Inflammatory macrophage (primary cell): ENCODE results near the gene ZNF595.
A peak's percentile ranks its signal among the peaks of the same experiment; 100 is the strongest.
"Not testable (repeated sequence)": the region's sequence is repeated elsewhere in the genome, so short reads cannot be mapped to it uniquely, and the experiment has no call there.

Experiments
- DNase-seq, 2 donors: peaks; one replicate each; pipeline ENCODE4 v3.0.0-alpha.2; 2020 to 2022

The ZNF595 gene

DNA sequence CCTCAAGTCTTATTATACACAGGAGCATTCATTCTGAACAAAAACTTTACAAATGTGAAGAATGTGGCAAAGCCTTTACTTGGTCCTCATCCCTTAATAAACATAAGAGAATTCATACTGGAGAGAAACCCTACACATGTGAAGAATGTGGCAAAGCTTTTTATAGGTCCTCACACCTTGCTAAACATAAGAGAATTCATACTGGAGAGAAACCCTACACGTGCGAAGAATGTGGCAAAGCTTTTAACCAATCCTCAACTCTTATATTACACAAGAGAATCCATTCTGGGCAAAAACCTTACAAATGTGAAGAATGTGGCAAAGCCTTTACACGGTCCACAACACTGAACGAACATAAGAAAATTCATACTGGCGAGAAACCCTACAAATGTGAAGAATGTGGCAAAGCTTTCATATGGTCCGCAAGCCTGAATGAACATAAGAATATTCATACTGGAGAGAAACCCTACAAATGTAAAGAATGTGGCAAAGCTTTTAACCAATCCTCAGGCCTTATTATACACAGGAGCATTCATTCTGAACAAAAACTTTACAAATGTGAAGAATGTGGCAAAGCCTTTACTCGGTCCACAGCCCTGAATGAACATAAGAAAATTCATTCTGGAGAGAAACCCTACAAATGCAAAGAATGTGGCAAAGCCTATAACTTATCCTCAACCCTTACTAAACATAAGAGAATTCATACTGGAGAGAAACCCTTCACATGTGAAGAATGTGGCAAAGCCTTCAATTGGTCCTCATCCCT lies 33.6 kb downstream of the ZNF595 start:
- not testable (repeated sequence) for DNase-seq

- DNase-seq: no peak
Observed at GRCh38 chr4:98386-98785, 45.3 kb downstream of the ZNF595 start.

- DNase-seq: no peak
Observed at GRCh38 chr4:99863-100262, 46.7 kb downstream of the ZNF595 start.

DNA sequence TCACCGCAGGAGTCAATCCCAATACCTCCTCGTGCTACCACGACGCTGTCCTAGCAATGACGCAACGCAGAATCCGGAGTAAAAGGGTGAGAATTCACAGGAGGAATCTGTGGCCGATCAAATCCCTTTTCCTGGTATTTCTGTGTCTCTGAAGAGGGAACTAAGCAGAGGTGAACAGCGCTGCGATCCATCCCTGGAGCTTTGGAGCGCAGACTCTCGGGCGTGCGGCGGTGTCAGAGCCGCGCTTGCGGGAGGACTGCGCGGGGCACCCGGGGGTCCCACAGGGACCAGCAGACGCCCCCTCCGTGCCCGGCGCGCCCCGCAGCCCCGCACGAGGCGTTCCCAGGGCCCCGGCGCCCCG lies 53.9 kb downstream of the ZNF595 start:
- DNase-seq: no peak

DNA sequence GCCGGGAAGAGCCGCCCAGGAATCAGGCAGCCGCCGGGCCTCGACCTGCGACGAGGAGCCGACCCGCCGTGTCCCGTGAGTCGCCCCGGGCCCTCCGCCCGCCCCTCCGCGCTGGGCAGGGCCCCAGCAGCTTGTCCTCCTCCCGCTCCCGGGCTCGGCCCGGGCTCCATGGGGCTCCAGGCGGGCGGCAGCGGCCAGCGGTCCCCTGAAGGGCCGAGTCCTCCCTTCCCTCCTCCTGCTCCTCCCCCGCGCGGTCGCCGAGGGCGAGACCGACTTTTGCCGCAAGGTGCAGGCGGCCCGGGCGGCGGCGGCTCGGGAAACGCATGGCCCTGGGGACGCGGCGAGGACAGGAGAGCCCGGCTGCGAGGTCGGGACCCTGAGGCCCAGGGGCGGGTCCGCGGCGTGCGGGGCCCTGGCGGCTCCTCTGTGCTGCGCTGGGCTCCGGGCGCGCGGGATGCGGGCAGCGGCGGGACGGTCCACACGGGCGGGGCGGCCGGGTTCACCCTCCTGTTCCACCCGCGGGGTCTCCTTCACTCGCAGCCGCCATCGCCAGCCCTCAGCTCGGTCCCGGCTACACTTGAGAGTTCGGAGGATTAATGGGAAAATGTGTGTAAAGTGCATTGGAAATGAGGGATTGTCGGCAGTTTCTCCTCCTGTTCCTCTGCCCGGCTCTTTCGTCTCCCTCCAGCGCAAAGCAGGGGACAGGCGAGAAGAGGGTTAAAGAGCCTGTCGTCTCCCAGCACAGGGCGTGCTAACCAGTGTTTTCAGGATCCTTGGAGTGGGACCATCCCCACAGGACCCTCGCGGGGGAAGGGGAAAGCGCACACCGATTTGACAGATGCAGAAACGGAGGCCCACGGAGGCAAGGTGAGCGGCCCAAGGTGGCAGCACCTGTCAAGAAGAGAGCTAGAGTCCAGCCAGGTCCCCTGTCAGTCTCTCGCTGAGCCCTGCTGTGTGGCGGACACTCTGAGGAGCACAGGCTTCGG lies 54.6 kb downstream of the ZNF595 start:
- DNase-seq: no peak

DNA sequence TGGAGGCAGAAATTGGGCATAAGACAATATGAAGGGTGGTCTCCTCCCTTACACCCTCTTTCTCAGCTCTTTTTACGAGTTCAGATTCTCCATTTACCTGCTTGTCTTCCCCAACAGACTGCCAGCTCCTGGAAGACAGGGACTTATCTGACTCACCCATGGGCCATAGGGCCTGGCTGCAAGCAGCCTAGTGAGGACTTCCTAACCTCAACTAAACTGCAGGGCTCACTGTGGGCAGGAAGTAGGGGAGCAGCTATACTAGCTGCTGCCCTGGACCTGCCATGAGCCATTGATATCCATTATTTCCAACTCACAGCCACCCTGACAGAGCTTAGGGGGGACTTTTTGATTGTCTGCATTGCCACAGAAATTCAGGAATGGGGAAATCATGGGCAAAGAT lies 59.6 kb downstream of the ZNF595 start:
- DNase-seq: no peak

GRCh38 chr4:113732-114131 lies 60.6 kb downstream of the ZNF595 start:
- DNase-seq: no peak

- no peak for DNase-seq
Observed at GRCh38 chr4:114149-114548, 61.0 kb downstream of the ZNF595 start.

GRCh38 chr4:116499-116898 lies 63.4 kb downstream of the ZNF595 start:
- DNase-seq: no peak

DNA sequence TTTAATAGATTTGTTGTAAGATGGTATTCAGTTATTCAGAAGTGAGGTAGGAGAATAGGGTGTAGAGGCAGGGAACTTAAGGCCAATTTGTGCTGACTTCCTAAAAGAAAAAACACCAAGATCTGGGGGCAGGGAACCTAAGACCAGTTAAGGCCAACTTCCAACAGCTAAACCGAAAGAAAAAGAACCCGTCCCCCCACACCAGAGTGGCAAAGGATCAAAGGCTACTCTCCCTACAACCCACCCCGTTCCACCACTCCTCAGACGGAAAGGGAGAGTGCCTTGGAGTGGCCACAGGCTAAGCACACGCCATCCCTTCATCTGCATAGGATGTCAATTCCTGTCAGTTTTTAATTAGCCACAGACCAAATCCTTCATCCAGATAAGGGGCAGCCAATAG lies 67.5 kb downstream of the ZNF595 start:
- no peak for DNase-seq

DNA sequence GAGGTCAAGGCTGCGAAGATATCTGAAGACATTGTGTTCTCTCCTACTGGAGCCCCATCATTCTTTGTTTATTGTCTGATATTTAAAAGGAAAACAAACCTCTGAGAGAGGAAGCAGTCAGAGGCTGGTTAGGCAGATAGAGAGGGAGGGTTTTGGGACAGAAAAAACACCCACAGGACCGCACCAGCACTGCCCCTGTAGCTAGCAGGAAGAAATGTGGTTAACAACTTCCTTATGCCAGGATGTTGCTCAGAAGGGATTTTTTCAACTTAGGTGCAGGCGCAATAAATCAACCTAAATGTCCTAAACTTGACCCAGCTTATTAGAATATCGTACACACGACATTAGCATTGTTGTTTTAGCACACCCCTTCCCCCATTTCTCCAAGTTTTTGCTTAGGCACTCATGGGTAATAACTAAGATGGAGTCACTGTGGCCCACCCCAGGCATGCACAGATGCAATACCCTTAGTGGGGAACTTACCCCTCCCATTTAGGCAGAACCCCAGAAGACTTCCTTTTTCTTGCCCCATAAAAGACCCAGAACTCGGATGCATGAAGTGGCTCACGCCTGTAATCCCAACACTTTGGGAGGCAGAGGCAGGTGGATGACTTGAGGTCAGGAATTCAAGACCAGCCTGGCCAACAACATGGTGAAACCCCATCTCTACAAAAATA lies 68.4 kb downstream of the ZNF595 start:
- peak; percentile 17 to 37 for DNase-seq

DNA sequence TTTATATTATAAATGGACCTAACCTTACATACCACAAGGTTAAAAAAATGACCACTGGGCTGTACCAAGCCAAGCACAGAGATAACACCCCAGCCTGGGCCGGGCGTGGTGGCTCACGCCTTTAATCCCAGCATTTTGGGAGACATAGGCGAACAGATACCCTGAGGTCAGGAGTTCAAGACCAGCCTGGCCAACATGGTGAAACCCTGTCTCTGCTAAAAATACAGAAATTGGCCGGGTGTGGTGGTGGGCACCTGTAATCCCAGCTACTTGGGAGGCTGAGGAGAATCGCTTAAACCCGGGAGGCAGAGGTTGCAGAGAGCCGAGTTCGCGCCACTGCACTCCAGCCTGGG lies 70.8 kb downstream of the ZNF595 start:
- not testable (repeated sequence) for DNase-seq

DNA sequence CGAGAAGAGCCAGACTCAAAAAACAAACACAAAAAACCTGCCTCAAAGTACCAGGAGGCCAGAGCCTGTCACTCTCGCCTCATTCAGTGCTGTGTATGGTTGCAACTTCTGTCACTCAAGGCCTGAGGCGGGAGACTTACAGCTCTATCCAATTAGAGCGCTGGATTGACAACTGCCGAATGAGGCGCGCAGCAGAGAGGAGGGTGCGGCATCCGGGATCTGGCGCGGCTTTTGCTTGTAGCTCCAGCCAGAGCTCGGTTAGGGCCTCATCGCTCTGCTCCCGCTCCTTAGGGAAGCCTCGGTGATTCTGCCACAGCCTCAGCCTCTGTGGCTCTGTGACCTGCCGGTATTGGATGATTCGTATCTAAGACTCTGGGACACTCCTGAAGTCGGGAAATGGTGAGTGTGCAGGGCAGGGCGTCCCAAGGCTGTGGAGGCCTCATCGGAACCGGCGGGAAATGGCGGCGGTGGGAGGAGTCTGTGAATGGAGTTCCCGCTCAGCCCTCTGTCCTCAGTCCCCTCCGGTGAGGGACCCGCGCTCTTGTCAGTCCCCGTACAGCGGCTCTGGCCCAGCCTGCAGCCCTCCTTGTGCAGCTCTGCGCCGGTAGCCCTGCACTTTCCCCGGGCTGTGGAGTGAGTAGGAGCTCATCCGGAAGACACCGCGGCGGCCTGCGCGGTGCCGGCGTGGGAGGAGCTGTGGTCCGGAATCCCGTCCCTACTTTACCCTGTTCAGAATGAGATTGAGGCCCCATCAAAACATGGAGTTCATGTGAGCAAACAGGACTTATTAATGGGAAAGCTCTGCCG lies 71.4 kb downstream of the ZNF595 start, which contains the start of gene ZNF718:
TSS of gene ZNF718 (plus strand) at position 227 of the 807 bp plus-strand sequence. CDS start at position 397, 170 bp downstream.
- peak; percentile 97 to 99 for DNase-seq

GRCh38 chr4:125091-125771 lies 72.1 kb downstream of the ZNF595 start:
- DNase-seq: peak; percentile 38 to 64

DNA sequence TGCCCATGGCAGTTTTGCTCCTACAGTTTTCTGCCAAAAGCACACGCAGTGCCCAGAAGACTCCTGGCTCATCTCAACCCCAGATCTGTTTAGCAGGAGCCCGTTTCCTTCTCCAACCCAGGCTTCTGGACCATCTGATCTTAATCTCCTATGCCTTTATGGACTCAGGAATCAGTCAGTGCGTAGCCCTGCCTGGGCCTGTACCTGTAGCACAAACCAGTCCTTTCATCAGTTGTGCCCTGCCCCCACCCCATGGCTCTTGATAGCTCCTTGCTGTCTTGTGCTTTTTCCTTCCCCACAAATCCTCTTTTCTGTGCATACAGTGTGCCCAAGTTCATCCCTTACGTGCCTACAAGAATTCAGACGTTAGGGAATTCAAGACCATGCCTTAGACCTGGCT lies 72.7 kb downstream of the ZNF595 start:
- DNase-seq: no peak

- no peak for DNase-seq
Observed at GRCh38 chr4:132483-132882, 79.4 kb downstream of the ZNF595 start.
